Left ventricle myocardium superior (tissue), 1 donor: Measurements from ENCODE around the gene VAMP3. TPM values are rescaled to one million over a fixed set of nuclear protein-coding genes. Genes with fewer than 3 reads are reported as not detected.

Experiments
- ATAC-seq: fragments of 200-7000 bp; cut with Tn5 transposase; one replicate; pipeline ENCODE4 v1.9.1; 2020; ENCODE audit warnings: mild to moderate bottlenecking, moderate library complexity
- DNase-seq: peaks from one replicate; pipeline ENCODE4 v3.0.0-alpha.2; 2020
- intact Hi-C: fragments of 100-400 bp; cut with micrococcal nuclease; formaldehyde crosslinking; loops from one replicate; pipeline ENCODE4 v1.11.0; 2022
- total RNA-seq: library from RNA; stranded (reverse); fragmentation: NEBNext Ultra II Directional; extraction: Animal tissue kit (Norgen Biotek cat#: 25700); gene quantifications from one replicate; pipeline ENCODE4 v1.2.1, GENCODE V29; 2021
- donor health status: DM: no; HTN: yes; CAD: no; lungs with severe emphysema.

The VAMP3 gene
- total RNA-seq, 1 donor from 2014 or later = 64.7 TPM

- ATAC-seq (no peak), DNase-seq (no peak)
- intact Hi-C loops = no loop called here
These were observed 34.4 kb downstream of the VAMP3 start for GRCh38 chr1:7805460-7805859.

- intact Hi-C loops = no loop called here
- ATAC-seq (no peak), DNase-seq (no peak)
These were observed 37.3 kb downstream of the VAMP3 start for GRCh38 chr1:7808253-7808844.

- DNase-seq = no peak
- ATAC-seq = no peak
- intact Hi-C loops = no loop called here
These were observed 38.6 kb downstream of the VAMP3 start for GRCh38 chr1:7809742-7810141.

- DNase-seq = no peak
- no peak for ATAC-seq
- intact Hi-C loops = no loop called here
These were observed 39.3 kb downstream of the VAMP3 start for GRCh38 chr1:7810395-7810794.

GRCh38 chr1:7811476-7811875 lies 40.4 kb downstream of the VAMP3 start:
- no peak for ATAC-seq
- intact Hi-C loops = no loop called here

GRCh38 chr1:7813677-7814373 lies 42.7 kb downstream of the VAMP3 start:
- no peak for ATAC-seq
- intact Hi-C loops = no loop called here

More at GRCh38 chr1:7811476-7811875, 40.4 kb downstream of the VAMP3 start:
- no peak for DNase-seq

GRCh38 chr1:7821282-7821681 lies 50.2 kb downstream of the VAMP3 start:
- ATAC-seq (no peak), DNase-seq (no peak)
- intact Hi-C loops = no loop called here

More at GRCh38 chr1:7813677-7814373, 42.7 kb downstream of the VAMP3 start:
- no peak for DNase-seq

GRCh38 chr1:7824701-7825100 lies 53.6 kb downstream of the VAMP3 start:
- ATAC-seq = no peak
- intact Hi-C loops = no loop called here
- DNase-seq = no peak

GRCh38 chr1:7826363-7826762 lies 55.3 kb downstream of the VAMP3 start:
- ATAC-seq = no peak
- intact Hi-C loops = no loop called here
- no peak for DNase-seq

- DNase-seq = no peak
- intact Hi-C loops = no loop called here
- peak; percentile 28 for ATAC-seq
These were observed 56.2 kb downstream of the VAMP3 start for GRCh38 chr1:7827126-7827955.

Other genes with a start within 250 kb of the VAMP3 start
- 20.4 TPM for gene PER3, start 13.0 kb downstream of the VAMP3 start, total RNA-seq
- not detected for gene UTS2, start 81.8 kb downstream of the VAMP3 start, total RNA-seq
- not detected for gene TNFRSF9, start 169.5 kb downstream of the VAMP3 start, total RNA-seq
- gene PARK7, start 190.4 kb downstream of the VAMP3 start, total RNA-seq = 335 TPM